Panc1 (cell line): ENCODE data around the gene TOB1. TPM values are rescaled to one million over a fixed set of nuclear protein-coding genes. Genes with fewer than 3 reads are reported as not detected.

Experiments used
- ATAC-seq: fragments of 200-7000 bp; cut with Tn5 transposase; 2 replicates; pipeline ENCODE4 v1.9.1; 2020; ENCODE audit warnings: mild to moderate bottlenecking, moderate library complexity
- BruUV-seq: library from RNA; stranded (reverse); fragments of 400-500 nt; replicated peaks from 2 replicates; lab custom pipeline; 2021; lab: Mats Ljungman, UMichigan
- CTCF ChIA-PET: fragments of 300-600 bp; sonication (Branson Sonifier 250); formaldehyde crosslinking; loops from one replicate; lab custom pipeline; 2022; ENCODE audit warnings: antibody characterized with exemption; lab: Charles Lee
- POLR2A ChIA-PET: fragments of 300-600 bp; sonication (Branson Sonifier 250); formaldehyde crosslinking; loops from one replicate; lab custom pipeline; 2022; ENCODE audit warnings: antibody characterized with exemption; lab: Charles Lee
- DNase-seq: peaks from one replicate; pipeline ENCODE4 v3.0.0-alpha.2; 2010; ENCODE audit warnings: low read depth, low spot score
- H3K27ac ChIP-seq: 2 replicates; pipeline ENCODE4 v1.5.1; 2011; ENCODE audit warnings: mild to moderate bottlenecking, low read length, inconsistent platforms
- H3K27me3 ChIP-seq: fragments of 200-500 bp; sonication (Bioruptor generic); 2 replicates; pipeline ENCODE4 v1.6.0; 2014; ENCODE audit warnings: low read length, inconsistent platforms; ENCODE audit not compliant: control insufficient read depth, insufficient read depth
- H3K36me3 ChIP-seq: fragments of 200-500 bp; sonication (Bioruptor generic); 2 replicates; pipeline ENCODE4 v1.5.1; 2014; ENCODE audit warnings: inconsistent platforms, mild to moderate bottlenecking, low read length, moderate library complexity; ENCODE audit not compliant: control insufficient read depth, insufficient read depth
- H3K4me1 ChIP-seq: 2 replicates; pipeline ENCODE4 v1.5.1; 2011; ENCODE audit warnings: inconsistent platforms, mild to moderate bottlenecking, low read length, moderate library complexity; ENCODE audit not compliant: control insufficient read depth, insufficient read depth
- H3K4me3 ChIP-seq, 2 experiments: 2 replicates each; pipeline ENCODE4 v1.5.1; 2011 to 2012; ENCODE audit warnings: low read depth in 2 of 2, low read length in 2 of 2, mild to moderate bottlenecking in 2 of 2, inconsistent platforms in 1 of 2, moderate library complexity in 1 of 2
- H3K9me3 ChIP-seq: fragments of 200-500 bp; sonication (Bioruptor generic); 2 replicates; pipeline ENCODE4 v1.5.1; 2014; ENCODE audit warnings: low read depth, mild to moderate bottlenecking, inconsistent platforms, low read length, moderate library complexity; ENCODE audit not compliant: control insufficient read depth, insufficient read depth
- POLR2AphosphoS5 ChIP-seq: IDR thresholded peaks from 2 replicates; pipeline ENCODE4 v1.6.1; 2012; ENCODE audit warnings: mild to moderate bottlenecking, low read depth, low read length, moderate library complexity
- SIN3A ChIP-seq: IDR thresholded peaks from 2 replicates; pipeline ENCODE4 v1.6.1; 2012; ENCODE audit warnings: low read depth, mild to moderate bottlenecking, low read length, moderate library complexity, borderline replicate concordance; ENCODE audit not compliant: insufficient read depth
- TCF7L2 ChIP-seq: IDR thresholded peaks from 2 replicates; pipeline ENCODE4 v1.6.1; 2011; ENCODE audit warnings: mild to moderate bottlenecking, low read depth, low read length, inconsistent platforms
- in situ Hi-C: cut with HindIII; loops from 2 replicates; pipeline ENCODE4 v1.10.0; 2016; ENCODE audit warnings: low sequenced_read_pairs, low pct_unique_long_range_greater_than_20kb
- intact Hi-C: fragments of 100-400 bp; cut with micrococcal nuclease; formaldehyde crosslinking; loops from one replicate; pipeline ENCODE4 v1.10.0; 2022; ENCODE audit not compliant: unreplicated experiment
- total RNA-seq: library from RNA; stranded (reverse); gene quantifications from one replicate; pipeline ENCODE4 v1.2.1, GENCODE V29; 2021; ENCODE audit not compliant: unreplicated experiment
- TF ChIP-seq, protein P1 (sequence below): fragments of 450-650 bp; IDR thresholded peaks from 2 replicates; pipeline ENCODE4 v1.5.1; 2017; ENCODE audit warnings: mild to moderate bottlenecking
- TF ChIP-seq, protein P2 (sequence below), 2 experiments: IDR thresholded peaks; 2 replicates each; pipeline ENCODE4 v1.6.1; 2011 to 2012; ENCODE audit warnings: low read depth in 2 of 2, control low read depth in 1 of 2, low read length in 1 of 2, mild to moderate bottlenecking in 1 of 2, moderate library complexity in 1 of 2; ENCODE audit not compliant: insufficient read depth in 1 of 2

Gene TOB1
- total RNA-seq, 1 experiment from 2014 or later = 117 TPM

DNA sequence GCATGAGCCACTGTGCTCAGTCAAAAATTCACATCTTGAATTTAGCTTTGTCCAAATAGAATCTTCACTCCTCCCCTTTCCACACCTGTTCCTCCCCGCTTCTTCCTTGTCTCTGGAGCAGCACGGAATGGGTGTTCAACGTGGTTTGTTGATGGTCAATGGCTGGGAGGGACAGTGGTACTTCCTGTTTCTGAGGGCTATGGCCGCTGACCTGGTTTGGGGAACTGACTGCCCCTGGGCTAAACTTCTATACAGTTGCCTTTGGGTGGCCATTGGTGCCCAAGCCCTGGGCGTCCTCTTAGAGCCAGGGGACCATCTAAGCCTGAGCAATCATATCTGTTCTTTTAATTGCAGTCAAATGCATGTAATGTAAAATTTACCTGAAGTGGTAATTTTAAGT lies 49.9 kb downstream of the TOB1 start:
- CTCF ChIA-PET = interaction anchor here (1.1 to 1.8 kb wide), 2 partner anchors 14 to 37 kb away, joined by 3 to 4 read pairs; no protein-coding TSS in a partner anchor
- no peak for ATAC-seq

DNA sequence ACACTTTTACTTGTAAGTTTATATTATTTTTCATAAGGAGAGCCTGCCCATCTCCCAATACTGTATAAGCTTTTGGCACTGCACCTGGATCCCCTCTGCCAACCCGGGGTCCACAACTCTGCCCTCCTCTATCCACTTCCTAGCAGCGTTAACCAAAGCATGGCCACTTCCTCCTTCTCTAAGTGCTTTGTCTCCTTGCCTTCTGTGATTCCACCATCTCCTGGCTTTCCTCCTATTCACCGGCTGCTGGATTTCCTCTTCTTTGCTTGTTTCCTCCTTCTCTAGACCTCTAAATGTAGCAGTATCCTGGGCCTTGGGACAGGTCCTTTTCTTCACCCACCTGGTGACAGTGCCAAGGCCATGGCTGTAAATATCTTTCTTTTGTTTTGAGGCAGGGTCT lies 50.8 kb downstream of the TOB1 start:
- no peaks in the 10 kb centered on the region for H3K4me1 ChIP-seq
- no peak overlapping the region for H3K27ac ChIP-seq
- CTCF ChIA-PET = no interaction called here
- ATAC-seq (no peak), DNase-seq (no peak)
- no TSS peak for BruUV-seq
- H3K4me3 ChIP-seq = no peak overlapping the region
- TF ChIP-seq POLR2AphosphoS5 = no peak
- no peak for TF ChIP-seq TCF7L2
- TF ChIP-seq, protein P1, sequence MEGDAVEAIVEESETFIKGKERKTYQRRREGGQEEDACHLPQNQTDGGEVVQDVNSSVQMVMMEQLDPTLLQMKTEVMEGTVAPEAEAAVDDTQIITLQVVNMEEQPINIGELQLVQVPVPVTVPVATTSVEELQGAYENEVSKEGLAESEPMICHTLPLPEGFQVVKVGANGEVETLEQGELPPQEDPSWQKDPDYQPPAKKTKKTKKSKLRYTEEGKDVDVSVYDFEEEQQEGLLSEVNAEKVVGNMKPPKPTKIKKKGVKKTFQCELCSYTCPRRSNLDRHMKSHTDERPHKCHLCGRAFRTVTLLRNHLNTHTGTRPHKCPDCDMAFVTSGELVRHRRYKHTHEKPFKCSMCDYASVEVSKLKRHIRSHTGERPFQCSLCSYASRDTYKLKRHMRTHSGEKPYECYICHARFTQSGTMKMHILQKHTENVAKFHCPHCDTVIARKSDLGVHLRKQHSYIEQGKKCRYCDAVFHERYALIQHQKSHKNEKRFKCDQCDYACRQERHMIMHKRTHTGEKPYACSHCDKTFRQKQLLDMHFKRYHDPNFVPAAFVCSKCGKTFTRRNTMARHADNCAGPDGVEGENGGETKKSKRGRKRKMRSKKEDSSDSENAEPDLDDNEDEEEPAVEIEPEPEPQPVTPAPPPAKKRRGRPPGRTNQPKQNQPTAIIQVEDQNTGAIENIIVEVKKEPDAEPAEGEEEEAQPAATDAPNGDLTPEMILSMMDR = no peak
- TF ChIP-seq, protein P2, sequence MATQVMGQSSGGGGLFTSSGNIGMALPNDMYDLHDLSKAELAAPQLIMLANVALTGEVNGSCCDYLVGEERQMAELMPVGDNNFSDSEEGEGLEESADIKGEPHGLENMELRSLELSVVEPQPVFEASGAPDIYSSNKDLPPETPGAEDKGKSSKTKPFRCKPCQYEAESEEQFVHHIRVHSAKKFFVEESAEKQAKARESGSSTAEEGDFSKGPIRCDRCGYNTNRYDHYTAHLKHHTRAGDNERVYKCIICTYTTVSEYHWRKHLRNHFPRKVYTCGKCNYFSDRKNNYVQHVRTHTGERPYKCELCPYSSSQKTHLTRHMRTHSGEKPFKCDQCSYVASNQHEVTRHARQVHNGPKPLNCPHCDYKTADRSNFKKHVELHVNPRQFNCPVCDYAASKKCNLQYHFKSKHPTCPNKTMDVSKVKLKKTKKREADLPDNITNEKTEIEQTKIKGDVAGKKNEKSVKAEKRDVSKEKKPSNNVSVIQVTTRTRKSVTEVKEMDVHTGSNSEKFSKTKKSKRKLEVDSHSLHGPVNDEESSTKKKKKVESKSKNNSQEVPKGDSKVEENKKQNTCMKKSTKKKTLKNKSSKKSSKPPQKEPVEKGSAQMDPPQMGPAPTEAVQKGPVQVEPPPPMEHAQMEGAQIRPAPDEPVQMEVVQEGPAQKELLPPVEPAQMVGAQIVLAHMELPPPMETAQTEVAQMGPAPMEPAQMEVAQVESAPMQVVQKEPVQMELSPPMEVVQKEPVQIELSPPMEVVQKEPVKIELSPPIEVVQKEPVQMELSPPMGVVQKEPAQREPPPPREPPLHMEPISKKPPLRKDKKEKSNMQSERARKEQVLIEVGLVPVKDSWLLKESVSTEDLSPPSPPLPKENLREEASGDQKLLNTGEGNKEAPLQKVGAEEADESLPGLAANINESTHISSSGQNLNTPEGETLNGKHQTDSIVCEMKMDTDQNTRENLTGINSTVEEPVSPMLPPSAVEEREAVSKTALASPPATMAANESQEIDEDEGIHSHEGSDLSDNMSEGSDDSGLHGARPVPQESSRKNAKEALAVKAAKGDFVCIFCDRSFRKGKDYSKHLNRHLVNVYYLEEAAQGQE (IDR thresholded peaks at IDR 0.05; ENCODE audit: insufficient read depth in 1 of 2, low read depth in 2 of 2, low read length in 1 of 2) = no peak
- no peak for TF ChIP-seq SIN3A
- in situ Hi-C loops = no loop called here
- H3K36me3 ChIP-seq = no peaks in the 10 kb centered on the region
- peaks cover 2% of the 10 kb centered on the region for H3K27me3 ChIP-seq
- POLR2A ChIA-PET = interaction anchor here (0.7 kb wide), 1 partner anchor 73 kb away, joined by 4 read pairs; no protein-coding TSS in a partner anchor
- no peaks in the 10 kb centered on the region for H3K9me3 ChIP-seq
- intact Hi-C loops = no loop called here

More for the DNA sequence above, 49.9 kb downstream of the TOB1 start:
- POLR2A ChIA-PET = no interaction called here
- peaks cover 2% of the 10 kb centered on the region for H3K27me3 ChIP-seq
- DNase-seq = no peak
- intact Hi-C loops = no loop called here
- no peak overlapping the region for H3K27ac ChIP-seq
- no peaks in the 10 kb centered on the region for H3K36me3 ChIP-seq
- no peak overlapping the region for H3K4me3 ChIP-seq
- H3K9me3 ChIP-seq = no peaks in the 10 kb centered on the region
- no peaks in the 10 kb centered on the region for H3K4me1 ChIP-seq
- BruUV-seq = no TSS peak
- no peak for TF ChIP-seq TCF7L2
- TF ChIP-seq SIN3A = no peak
- TF ChIP-seq, protein P2 (IDR thresholded peaks at IDR 0.05; ENCODE audit: insufficient read depth in 1 of 2, low read depth in 2 of 2, low read length in 1 of 2) = no peak
- TF ChIP-seq, protein P1 = no peak
- TF ChIP-seq POLR2AphosphoS5 = no peak
- in situ Hi-C loops = no loop called here
